GM19438 (cell line): ENCODE measurements around the gene ECD.
"Not testable (repeated sequence)": the region's sequence is repeated elsewhere in the genome, so short reads cannot be mapped to it uniquely, and the experiment has no call there.

ENCODE experiments used
- ATAC-seq: cut with Tn5 transposase; IDR thresholded peaks from one replicate; pipeline ENCODE4 v1.9.1; 2021; ENCODE audit warnings: low read depth; ENCODE audit not compliant: unreplicated experiment

The ECD gene

GRCh38 chr10:73161079-73161478, 6.7 kb downstream of the ECD start:
- ATAC-seq = no peak

GRCh38 chr10:73159038-73159648, 8.7 kb downstream of the ECD start:
- no peak for ATAC-seq

GRCh38 chr10:73156054-73156453, 11.8 kb downstream of the ECD start:
- ATAC-seq = no peak

DNA sequence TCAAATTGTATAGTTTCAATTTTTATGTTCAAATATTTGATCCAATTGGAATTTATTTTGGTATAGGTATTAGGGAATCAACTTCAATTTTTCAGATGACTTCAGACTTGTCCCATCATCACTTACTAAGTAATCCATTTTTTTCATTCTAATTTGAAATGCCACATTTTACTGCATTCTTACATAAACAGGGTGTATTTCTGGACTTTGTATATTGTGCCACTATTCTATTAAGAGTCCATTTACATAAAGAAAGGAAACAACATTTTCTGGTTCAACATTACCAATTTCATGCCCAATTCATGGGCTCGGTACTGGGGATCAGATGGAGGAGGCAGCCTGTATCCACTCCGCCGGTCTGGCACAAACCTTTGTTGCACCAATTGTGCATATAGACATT, 15.8 kb downstream of the ECD start:
- ATAC-seq = no peak

DNA sequence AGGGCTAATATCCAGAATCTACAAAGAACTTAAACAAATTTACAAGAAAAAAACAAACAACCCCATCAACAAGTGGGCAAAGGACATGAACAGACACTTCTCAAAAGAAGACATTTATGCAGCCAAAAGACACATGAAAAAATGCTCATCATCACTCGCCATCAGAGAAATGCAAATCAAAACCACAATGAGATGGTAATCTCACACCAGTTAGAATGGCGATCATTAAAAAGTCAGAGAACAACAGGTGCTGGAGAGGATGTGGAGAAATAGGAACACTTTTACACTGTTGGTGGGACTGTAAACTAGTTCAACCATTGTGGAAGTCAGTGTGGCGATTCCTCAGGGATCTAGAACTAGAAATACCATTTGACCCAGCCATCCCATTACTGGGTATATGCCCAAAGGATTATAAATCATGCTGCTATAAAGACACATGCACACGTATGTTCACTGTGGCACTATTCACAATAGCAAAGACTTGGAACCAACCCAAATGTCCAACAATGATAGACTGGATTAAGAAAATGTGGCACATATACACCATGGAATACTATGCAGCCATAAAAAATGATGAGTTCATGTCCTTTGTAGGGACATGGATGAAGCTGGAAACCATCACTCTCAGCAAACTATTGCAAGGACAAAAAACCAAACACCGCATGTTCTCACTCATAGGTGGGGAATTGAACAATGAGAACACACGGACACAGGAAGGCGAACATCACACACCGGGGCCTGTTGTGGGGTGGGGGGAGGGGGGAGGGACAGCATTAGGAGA, 17.0 kb downstream of the ECD start:
- ATAC-seq = not testable (repeated sequence)

- no peak for ATAC-seq
These were observed 26.2 kb downstream of the ECD start for GRCh38 chr10:73141603-73142002.

GRCh38 chr10:73139251-73139650, 28.6 kb downstream of the ECD start:
- no peak for ATAC-seq

- no peak for ATAC-seq
These were observed 31.2 kb downstream of the ECD start for GRCh38 chr10:73136627-73137026.

- no peak for ATAC-seq
These were observed 33.1 kb downstream of the ECD start for GRCh38 chr10:73134727-73135126.

DNA sequence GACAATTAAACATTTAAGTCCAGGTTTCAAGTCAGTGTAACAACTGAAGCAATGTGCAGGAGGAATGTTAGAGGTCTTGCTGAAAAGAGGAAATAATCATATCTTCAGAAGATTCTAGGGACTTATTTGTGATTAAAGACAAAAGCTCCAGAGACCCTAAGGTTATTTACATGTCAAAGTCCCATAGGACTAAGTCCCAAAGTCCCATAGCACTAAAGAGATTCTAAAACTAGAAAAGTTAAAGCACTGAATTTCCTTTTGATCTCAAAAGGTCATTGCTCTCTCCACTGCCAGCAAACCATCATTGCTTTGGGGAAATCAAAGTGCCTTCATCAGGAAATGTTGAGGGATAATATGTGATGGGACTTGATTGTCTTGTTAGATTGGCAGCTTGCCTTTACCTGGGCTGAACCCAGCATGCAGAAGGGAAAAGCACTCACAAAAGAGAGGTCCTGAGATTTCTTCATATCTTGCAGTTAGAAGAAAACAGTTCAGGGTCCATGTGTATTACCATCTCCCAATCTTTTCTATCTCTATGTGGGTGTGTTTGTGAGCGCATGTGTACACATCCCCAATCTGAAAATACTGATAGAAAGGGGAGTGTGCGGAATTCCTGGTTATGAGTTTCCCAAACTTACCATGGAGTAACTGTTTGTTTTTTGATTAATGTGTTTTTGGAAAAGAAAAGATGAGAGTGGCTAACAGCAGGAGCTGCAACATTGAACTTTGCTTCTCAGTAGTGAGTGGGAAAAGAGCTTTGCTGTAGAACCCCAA, 35.7 kb downstream of the ECD start:
- no peak for ATAC-seq

- ATAC-seq = no peak
These were observed 36.5 kb downstream of the ECD start for GRCh38 chr10:73131301-73131700.

GRCh38 chr10:73126343-73126742, 41.5 kb downstream of the ECD start:
- no peak for ATAC-seq

- ATAC-seq = no peak
These were observed 47.9 kb downstream of the ECD start for GRCh38 chr10:73119952-73120351.

DNA sequence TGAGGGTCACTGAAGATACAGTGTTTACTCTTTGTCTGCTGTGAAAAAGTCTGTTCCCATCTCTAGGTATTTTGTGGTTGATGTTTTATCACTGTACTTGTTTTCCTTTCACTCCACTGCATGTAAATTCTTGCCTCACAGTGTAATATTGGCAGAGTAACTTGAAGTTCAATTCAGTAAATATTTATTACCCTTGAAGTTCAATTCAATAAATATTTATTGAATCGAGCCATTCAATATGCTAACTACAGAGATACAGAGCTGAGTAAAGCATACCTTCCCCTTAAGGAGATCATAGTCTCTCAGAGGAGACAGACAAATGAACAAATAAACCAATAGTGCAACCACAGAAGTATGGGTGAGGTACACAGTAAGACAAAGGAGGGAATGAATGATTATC, 48.4 kb downstream of the ECD start:
- ATAC-seq = no peak

DNA sequence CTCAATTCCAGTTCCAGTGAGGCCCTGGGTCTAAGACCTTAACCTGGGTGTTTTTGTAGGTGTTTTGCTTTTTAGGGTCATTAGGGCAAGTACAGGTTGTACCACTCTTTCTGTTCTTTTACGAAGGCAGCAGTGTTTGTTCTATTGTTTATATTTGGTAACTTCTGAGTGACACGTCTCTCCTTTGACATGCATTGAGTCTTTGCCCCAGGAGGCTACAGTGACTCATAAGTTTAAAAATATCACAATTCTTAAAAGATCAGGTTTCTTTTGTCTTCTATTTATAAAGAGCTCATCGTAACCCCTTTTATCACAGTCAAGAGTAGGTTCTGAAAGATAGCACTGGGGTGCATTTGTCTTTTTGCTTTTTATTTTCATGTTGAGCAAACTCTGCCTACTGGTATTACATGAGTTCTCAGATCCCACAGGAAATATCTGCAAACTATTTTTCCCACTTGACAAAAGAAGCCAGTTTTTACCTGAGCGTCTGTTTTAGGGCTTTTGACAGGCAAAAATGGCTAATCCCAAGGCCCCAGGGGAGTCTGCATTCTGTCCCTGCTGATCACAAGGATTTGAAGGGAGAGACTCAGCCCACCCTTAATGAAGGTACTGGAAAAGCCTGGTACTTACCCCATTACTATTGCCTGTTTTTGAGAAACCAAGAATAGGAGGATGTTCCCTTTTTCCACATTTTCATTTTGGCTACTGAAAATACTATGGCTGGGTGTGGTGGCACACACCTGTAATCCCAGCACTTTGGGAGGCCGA, 49.6 kb downstream of the ECD start:
- ATAC-seq = peak; percentile 61

DNA sequence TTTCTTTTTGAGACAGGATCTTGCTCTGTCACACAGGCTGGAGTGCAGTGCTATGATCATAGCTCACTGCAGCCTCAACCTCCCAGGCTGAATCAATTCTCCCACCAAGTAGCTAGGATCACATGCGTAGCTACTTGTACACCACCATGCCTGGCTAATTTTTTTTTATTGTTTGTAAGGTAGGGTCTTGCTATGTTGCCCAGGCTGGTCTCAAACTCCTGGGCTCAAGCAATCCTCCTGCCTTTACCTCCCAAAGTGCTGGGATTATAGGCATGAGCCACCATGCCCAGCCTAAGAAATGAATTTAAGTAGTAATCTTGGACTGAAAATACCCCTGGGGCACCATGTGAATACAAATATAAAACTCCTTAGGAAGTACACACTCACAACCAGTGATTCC, 51.8 kb downstream of the ECD start:
- no peak for ATAC-seq

DNA sequence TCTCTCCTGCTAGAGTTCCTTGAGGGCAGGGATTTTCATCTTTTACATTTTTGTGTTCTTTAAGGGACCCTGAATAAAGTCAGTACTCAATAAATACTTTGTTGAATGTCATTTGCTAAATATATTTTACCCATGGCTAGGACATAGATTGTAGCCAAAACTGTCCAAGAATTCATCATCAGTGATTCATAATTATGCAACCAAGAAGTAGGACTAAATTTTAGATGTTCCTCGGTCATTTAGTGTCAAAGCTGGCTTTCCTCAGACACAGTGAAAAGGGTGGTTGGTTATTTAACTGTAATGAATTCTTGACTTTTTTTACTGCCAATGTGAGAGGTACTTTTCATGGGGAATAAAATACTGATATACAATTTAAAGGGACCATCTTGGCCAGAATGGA, 54.3 kb downstream of the ECD start:
- ATAC-seq = no peak

GRCh38 chr10:73112032-73112431, 55.8 kb downstream of the ECD start:
- not testable (repeated sequence) for ATAC-seq

GRCh38 chr10:73110345-73110849, 57.4 kb downstream of the ECD start, which contains the start of gene NUDT13:
NUDT13 (plus strand) TSS chr10:73110455; CDS start chr10:73114366, 3,911 bp downstream.
- ATAC-seq = no peak

DNA sequence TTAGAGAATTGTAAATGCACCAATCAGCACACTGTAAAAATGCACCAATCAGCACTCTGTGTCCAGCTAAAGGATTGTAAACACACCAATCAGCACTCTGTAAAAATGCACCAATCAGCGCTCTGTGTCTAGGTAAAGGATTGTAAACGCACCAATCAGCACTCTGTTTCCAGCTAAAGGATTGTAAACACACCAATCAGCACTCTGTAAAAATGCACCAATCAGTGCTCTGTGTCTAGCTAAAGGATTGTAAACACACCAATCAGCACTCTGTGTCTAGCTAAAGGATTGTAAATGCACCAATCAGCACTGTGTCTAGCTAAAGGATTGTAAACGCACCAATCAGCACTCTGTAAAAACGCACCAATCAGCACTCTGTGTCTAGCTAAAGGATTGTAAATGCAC, 58.6 kb downstream of the ECD start:
- ATAC-seq = not testable (repeated sequence)
